Endothelial cell (in vitro differentiated cells): Measurements from ENCODE around the gene LMF1. TPM values are rescaled to one million over a fixed set of nuclear protein-coding genes. Genes with fewer than 3 reads are reported as not detected.
A peak's percentile ranks its signal among the peaks of the same experiment; 100 is the strongest.

Experiments
- DNase-seq: peaks from one replicate; pipeline ENCODE4 v3.0.0; 2021; ENCODE audit warnings: low spot score
- H3K27ac Mint-ChIP-seq: one replicate; pipeline ENCODE4 v1.8.0; 2021; ENCODE audit warnings: mixed read lengths, inconsistent platforms; ENCODE audit not compliant: unreplicated experiment
- H3K27me3 Mint-ChIP-seq: one replicate; pipeline ENCODE4 v1.8.0; 2021; ENCODE audit warnings: mild to moderate bottlenecking, moderate library complexity, mixed read lengths, inconsistent platforms; ENCODE audit not compliant: unreplicated experiment
- H3K36me3 Mint-ChIP-seq: one replicate; pipeline ENCODE4 v1.8.0; 2021; ENCODE audit warnings: mild to moderate bottlenecking, low read depth, mixed read lengths, inconsistent platforms; ENCODE audit not compliant: unreplicated experiment
- H3K4me1 Mint-ChIP-seq: one replicate; pipeline ENCODE4 v1.8.0; 2021; ENCODE audit warnings: mild to moderate bottlenecking, mixed read lengths, inconsistent platforms; ENCODE audit not compliant: unreplicated experiment
- H3K4me3 Mint-ChIP-seq: one replicate; pipeline ENCODE4 v1.8.0; 2021; ENCODE audit warnings: mild to moderate bottlenecking, mixed read lengths, inconsistent platforms; ENCODE audit not compliant: unreplicated experiment
- H3K9me3 Mint-ChIP-seq: one replicate; pipeline ENCODE4 v1.8.0; 2021; ENCODE audit warnings: mixed read lengths, inconsistent platforms; ENCODE audit not compliant: unreplicated experiment
- total RNA-seq: library from RNA; stranded (reverse); fragmentation: NEBNext Ultra II Directional; extraction: Animal tissue kit (Norgen Biotek cat#: 25700); gene quantifications from one replicate; pipeline ENCODE4 v1.2.1, GENCODE V29; 2021; ENCODE audit not compliant: unreplicated experiment
- TF ChIP-seq, protein P1 (sequence below): fragments of 200-600 bp; sonication (generic); IDR thresholded peaks from one replicate; pipeline ENCODE4 v1.5.0; 2021; ENCODE audit warnings: antibody characterized with exemption; ENCODE audit not compliant: unreplicated experiment

LMF1 gene
- total RNA-seq, 1 donor from 2014 or later, result 21.7 TPM

DNA sequence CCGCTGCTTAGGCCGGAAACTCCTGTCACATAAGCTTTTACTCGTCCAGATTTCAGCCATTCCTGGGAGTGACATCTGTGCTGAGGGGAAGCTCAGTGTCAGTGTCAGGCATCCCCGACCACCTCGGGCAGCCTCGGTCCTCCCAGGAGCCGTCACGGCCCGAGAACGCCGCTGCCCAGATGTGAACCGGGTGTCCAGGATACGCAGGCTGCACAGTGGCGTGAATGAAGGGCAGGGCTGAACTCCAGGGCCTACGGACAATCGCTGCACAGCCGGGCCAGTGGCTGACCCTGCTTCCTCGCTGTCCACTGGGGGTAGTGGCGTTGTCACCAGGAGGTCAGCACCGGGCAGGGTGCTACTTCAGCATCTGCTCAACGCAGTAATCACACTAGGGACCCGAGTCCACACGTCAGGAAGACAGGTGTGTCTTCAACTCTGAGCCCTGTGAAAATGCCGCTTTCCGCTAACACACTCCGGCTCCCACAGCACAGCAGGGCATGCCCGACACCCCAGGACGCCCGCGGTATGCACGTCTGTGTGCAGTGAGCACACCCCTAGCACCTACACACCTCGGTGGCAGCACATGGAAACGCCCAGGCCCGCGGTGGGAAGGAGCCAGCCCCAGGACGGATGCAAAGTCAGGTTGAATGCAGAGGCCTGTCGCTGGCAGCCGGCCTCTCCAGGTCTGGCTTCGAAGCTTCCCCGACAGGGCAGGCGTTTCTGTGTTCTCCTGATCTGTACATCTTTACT lies 3.1 kb downstream of the LMF1 start:
- Mint-ChIP-seq H3K9me3 (no peaks in the 10 kb centered on the region), H3K4me3 (no peak overlapping the region), H3K27ac (no peak overlapping the region), H3K36me3 (peaks cover 24% of the 10 kb centered on the region), H3K27me3 (peaks cover 11% of the 10 kb centered on the region), H3K4me1 (peaks cover 12% of the 10 kb centered on the region)
- no peak for DNase-seq
- TF ChIP-seq, protein P1, sequence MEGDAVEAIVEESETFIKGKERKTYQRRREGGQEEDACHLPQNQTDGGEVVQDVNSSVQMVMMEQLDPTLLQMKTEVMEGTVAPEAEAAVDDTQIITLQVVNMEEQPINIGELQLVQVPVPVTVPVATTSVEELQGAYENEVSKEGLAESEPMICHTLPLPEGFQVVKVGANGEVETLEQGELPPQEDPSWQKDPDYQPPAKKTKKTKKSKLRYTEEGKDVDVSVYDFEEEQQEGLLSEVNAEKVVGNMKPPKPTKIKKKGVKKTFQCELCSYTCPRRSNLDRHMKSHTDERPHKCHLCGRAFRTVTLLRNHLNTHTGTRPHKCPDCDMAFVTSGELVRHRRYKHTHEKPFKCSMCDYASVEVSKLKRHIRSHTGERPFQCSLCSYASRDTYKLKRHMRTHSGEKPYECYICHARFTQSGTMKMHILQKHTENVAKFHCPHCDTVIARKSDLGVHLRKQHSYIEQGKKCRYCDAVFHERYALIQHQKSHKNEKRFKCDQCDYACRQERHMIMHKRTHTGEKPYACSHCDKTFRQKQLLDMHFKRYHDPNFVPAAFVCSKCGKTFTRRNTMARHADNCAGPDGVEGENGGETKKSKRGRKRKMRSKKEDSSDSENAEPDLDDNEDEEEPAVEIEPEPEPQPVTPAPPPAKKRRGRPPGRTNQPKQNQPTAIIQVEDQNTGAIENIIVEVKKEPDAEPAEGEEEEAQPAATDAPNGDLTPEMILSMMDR, result no peak

DNA sequence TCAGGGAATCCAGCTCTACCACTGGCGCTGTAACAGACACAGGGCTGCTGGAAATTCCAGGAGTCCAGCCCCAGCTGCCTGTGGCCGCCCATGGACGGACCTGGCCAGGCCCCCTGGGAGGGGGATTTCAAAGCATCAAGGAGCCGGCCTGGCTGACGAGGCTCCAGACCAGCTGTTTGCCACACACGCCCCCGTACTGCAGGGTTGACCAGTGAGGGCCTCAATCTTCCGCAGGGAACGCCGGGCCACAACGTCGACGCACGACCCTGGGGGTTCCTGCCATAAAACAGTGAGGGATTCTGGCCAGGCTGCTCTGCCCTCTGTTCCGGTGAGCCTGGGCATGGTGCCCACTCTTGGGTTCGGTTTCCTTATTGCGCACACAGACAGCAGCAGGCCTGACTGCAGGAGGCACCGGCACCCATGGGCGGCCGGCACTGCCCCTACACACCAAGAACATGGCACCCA lies 3.7 kb downstream of the LMF1 start:
- H3K27me3 Mint-ChIP-seq, result peaks cover 11% of the 10 kb centered on the region
- no peak for DNase-seq
- no peak overlapping the region for H3K4me3 Mint-ChIP-seq
- H3K4me1 Mint-ChIP-seq, result peaks cover 12% of the 10 kb centered on the region
- H3K27ac Mint-ChIP-seq, result no peak overlapping the region
- TF ChIP-seq, protein P1, result no peak
- H3K9me3 Mint-ChIP-seq, result no peaks in the 10 kb centered on the region
- H3K36me3 Mint-ChIP-seq, result peaks cover 24% of the 10 kb centered on the region

DNA sequence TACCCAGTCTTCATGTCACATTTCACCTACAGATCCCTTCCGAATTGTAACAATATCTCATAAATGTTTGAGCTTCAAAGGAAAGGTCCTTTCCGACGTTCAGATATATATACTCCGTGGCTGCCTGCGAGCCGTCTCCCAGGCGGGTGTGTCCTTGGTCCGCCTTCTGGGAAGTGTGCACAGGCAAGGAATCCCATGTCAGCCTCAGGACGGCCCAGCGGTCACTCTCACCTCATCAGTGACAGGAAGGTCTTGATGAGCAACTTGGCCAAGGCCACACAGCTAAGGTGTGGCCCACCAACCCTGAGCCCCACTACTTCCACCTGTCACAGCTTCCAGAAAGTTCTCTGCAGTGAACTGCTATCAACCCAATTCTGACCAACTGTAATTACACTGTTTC lies 4.3 kb downstream of the LMF1 start:
- Mint-ChIP-seq H3K27ac (no peak overlapping the region), H3K9me3 (no peaks in the 10 kb centered on the region), H3K36me3 (peaks cover 24% of the 10 kb centered on the region), H3K27me3 (peaks cover 7% of the 10 kb centered on the region), H3K4me1 (peaks cover 12% of the 10 kb centered on the region), H3K4me3 (no peak overlapping the region)
- DNase-seq, result no peak
- TF ChIP-seq, protein P1, result no peak

DNA sequence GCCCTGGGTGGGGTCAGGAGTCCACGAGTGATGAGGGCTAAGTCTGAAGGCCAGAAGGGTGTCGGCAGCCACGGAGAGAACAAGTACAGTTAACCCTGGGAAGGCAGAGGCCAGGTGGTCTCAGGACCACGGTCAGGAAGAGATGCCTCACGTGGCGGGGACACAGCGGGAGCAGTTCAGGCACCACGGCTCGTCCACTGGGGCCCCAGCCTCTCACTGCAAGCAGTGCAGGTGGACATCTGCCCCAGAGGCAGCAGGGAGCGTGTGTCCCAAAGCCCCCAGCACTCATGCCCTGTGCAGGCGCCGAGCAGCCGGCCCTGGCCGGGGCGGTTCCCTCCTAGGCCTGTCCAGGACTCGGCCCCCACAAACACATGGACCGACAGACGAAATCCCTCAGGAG lies 4.7 kb downstream of the LMF1 start:
- Mint-ChIP-seq H3K4me1 (peaks cover 12% of the 10 kb centered on the region), H3K9me3 (no peaks in the 10 kb centered on the region), H3K36me3 (peaks cover 24% of the 10 kb centered on the region), H3K27me3 (peaks cover 7% of the 10 kb centered on the region), H3K27ac (no peak overlapping the region), H3K4me3 (peak overlapping the region; percentile 77)
- DNase-seq, result no peak
- TF ChIP-seq, protein P1, result no peak

DNA sequence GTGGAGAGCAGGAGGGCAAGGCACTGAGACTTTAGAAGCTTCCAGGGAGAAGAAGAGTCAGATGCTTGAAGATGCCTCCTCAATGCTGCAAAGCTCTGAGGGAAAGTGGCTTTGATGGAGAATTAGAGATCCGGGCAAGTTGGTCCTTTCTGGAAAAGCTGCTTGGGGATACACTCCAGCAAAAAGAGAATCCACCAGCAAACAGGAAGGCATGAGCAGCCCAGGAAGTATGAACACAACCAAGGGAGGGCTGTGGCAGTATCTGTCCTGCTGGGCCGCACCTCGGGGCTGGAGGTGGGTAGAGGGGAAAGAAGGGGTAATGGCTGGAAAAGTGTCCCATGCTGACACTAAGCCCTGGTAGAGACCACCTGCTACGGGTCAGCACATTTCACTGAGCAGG lies 5.3 kb downstream of the LMF1 start:
- H3K27ac Mint-ChIP-seq, result no peak overlapping the region
- peak overlapping the region; percentile 77 for H3K4me3 Mint-ChIP-seq
- TF ChIP-seq, protein P1, result no peak

More for the DNA sequence above, 5.3 kb downstream of the LMF1 start:
- H3K36me3 Mint-ChIP-seq, result peaks cover 24% of the 10 kb centered on the region
- H3K27me3 Mint-ChIP-seq, result peaks cover 7% of the 10 kb centered on the region
- H3K9me3 Mint-ChIP-seq, result no peaks in the 10 kb centered on the region
- DNase-seq, result no peak
- peaks cover 12% of the 10 kb centered on the region for H3K4me1 Mint-ChIP-seq
